KOPT-K1 (cell line): Measurements from ENCODE around the gene GALNT18.

Experiments used
- H3K27ac ChIP-seq: fragments of 200-600 bp; sonication (generic); 2 replicates; pipeline ENCODE4 v1.5.1; 2016; ENCODE audit warnings: antibody characterized with exemption, mild to moderate bottlenecking, low read depth, low read length; ENCODE audit not compliant: poor library complexity, severe bottlenecking
- H3K36me3 ChIP-seq: fragments of 200-600 bp; sonication (generic); 2 replicates; pipeline ENCODE4 v1.5.1; 2017; ENCODE audit warnings: antibody characterized with exemption, mild to moderate bottlenecking, low read length, moderate library complexity; ENCODE audit not compliant: insufficient read depth
- H3K9me3 ChIP-seq: fragments of 200-600 bp; sonication (generic); 2 replicates; pipeline ENCODE4 v1.5.1; 2017; ENCODE audit warnings: antibody characterized with exemption, low read length, mild to moderate bottlenecking; ENCODE audit not compliant: insufficient read depth, poor library complexity, severe bottlenecking

The GALNT18 gene

GRCh38 chr11:11250470-11250869, 371.3 kb downstream of the GALNT18 start:
- H3K9me3 ChIP-seq = no peaks in the 10 kb centered on the region
- no peaks in the 10 kb centered on the region for H3K36me3 ChIP-seq
- no peak overlapping the region for H3K27ac ChIP-seq

GRCh38 chr11:11247576-11247975, 374.2 kb downstream of the GALNT18 start:
- Histone ChIP-seq H3K9me3 (no peaks in the 10 kb centered on the region), H3K36me3 (no peaks in the 10 kb centered on the region), H3K27ac (no peak overlapping the region)

- Histone ChIP-seq H3K9me3 (no peaks in the 10 kb centered on the region), H3K36me3 (no peaks in the 10 kb centered on the region), H3K27ac (no peak overlapping the region)
These were observed 374.7 kb downstream of the GALNT18 start for GRCh38 chr11:11247086-11247485.

DNA sequence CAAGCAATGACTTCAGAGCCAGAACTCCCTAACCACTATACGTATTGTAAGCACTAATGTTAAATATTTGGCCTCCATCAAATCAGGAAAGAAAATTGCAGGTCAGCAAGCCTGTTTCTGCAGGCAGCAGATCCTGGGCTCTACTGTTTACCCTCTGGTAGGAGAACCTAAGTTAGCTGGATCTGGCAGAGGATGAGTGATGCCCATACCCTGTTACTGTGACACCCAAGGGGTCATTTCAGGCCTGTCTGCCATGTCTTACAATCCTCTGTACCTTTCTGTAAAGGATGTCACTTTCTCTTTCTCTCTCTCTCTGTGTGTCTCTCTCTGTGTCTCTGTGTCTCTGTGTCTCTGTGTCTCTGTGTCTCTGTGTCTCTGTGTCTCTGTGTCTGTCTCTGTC, 375.6 kb downstream of the GALNT18 start:
- H3K9me3 ChIP-seq = no peaks in the 10 kb centered on the region
- H3K36me3 ChIP-seq = no peaks in the 10 kb centered on the region
- H3K27ac ChIP-seq = no peak overlapping the region

GRCh38 chr11:11245453-11245852, 376.4 kb downstream of the GALNT18 start:
- H3K27ac ChIP-seq = no peak overlapping the region
- H3K9me3 ChIP-seq = no peaks in the 10 kb centered on the region
- H3K36me3 ChIP-seq = no peaks in the 10 kb centered on the region

DNA sequence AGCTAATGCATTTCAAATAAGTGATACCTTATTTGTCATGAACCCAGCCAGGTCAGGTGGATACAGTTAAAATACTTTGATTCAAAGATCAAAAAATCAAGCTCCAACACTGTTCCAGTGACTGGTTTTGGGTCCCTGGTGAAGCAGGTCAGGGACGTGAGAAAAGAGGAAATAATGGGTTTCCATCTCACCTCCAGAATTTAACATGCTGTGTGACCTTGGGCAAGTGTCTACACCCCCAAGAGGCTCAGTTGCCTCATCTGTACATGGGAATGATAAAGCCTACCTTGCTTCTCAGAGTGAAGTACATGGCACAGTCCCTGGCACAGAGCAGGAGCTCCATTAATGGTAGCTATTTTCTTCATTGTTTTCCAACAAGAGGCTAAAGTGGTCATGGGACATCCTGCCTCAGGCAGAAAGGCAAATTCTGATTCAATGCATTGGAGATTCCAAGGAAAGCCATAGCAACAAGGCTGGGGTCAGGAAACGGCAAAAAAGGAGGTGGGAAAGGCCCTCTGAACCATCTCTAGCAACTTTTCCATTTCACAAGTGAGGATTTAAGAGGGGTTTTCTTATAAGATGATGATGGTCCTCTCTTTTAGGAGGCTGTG, 377.2 kb downstream of the GALNT18 start:
- Histone ChIP-seq H3K9me3 (no peaks in the 10 kb centered on the region), H3K27ac (no peak overlapping the region), H3K36me3 (no peaks in the 10 kb centered on the region)

GRCh38 chr11:11243590-11244469, 378.0 kb downstream of the GALNT18 start:
- no peaks in the 10 kb centered on the region for H3K36me3 ChIP-seq
- no peaks in the 10 kb centered on the region for H3K9me3 ChIP-seq
- H3K27ac ChIP-seq = no peak overlapping the region

GRCh38 chr11:11243209-11243589, 378.6 kb downstream of the GALNT18 start:
- Histone ChIP-seq H3K27ac (no peak overlapping the region), H3K9me3 (no peaks in the 10 kb centered on the region), H3K36me3 (no peaks in the 10 kb centered on the region)

DNA sequence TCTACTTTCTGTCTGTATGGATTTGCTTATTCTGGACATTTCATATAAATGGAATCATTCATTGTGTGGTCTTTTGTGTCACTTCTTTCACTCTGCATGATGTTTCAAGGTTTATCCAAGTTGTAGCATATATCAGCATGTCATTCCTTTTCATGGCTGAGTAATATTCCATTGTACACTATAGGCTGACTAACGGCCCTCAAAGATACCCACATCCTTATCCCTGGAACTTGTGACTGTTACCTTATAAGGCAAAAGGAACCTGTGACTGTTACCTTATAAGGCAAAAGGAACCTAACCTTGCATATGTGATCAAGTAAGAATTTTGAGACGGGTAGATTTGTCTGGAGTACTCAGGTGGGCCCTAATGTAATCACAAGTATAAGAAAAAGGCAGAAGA, 380.5 kb downstream of the GALNT18 start:
- no peaks in the 10 kb centered on the region for H3K36me3 ChIP-seq
- H3K27ac ChIP-seq = no peak overlapping the region
- no peaks in the 10 kb centered on the region for H3K9me3 ChIP-seq

- no peak overlapping the region for H3K27ac ChIP-seq
- no peaks in the 10 kb centered on the region for H3K9me3 ChIP-seq
- H3K36me3 ChIP-seq = no peaks in the 10 kb centered on the region
These were observed 381.8 kb downstream of the GALNT18 start for GRCh38 chr11:11239959-11240358.

GRCh38 chr11:11237070-11237832, 384.6 kb downstream of the GALNT18 start:
- Histone ChIP-seq H3K27ac (no peak overlapping the region), H3K9me3 (no peaks in the 10 kb centered on the region), H3K36me3 (no peaks in the 10 kb centered on the region)

GRCh38 chr11:11236498-11237059, 385.2 kb downstream of the GALNT18 start:
- no peaks in the 10 kb centered on the region for H3K9me3 ChIP-seq
- no peak overlapping the region for H3K27ac ChIP-seq
- no peaks in the 10 kb centered on the region for H3K36me3 ChIP-seq

GRCh38 chr11:11231763-11232162, 390.0 kb downstream of the GALNT18 start:
- H3K36me3 ChIP-seq = no peaks in the 10 kb centered on the region
- no peaks in the 10 kb centered on the region for H3K9me3 ChIP-seq
- no peak overlapping the region for H3K27ac ChIP-seq

DNA sequence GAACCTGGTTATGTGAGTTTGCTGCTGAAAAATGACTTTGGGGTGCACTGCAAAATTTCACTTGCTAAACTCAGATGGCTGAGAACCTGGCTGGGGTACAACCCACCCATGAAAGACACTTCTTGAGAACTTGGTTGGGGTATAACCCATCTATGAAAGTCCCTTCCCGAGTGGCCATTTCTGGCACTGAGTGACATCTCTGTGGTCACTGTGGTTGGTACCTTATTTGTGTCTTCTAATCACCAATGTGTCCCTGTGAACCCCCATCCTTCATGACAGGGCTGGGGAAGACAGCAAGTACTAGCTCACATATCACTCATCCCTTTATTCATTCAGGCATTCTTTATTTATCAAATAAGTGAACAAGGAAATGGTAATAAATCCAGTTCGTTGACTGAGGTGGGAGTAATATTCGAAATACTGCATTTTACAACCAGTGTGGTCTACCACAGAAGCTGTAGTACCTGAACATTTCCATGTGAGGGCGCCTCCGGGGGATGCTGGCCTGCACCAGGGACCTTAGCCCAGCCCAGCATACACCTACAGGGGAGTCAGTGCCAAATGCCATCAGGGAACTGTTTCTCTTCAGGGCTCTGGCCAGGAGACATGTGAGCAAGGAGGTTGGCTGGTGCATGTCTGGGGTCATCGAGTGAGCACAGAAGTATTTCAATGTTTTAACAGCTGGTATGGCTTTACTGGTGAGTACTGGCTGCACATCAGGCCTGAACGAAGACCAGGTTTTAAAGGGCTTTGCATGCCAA, 390.8 kb downstream of the GALNT18 start:
- H3K9me3 ChIP-seq = no peaks in the 10 kb centered on the region
- H3K36me3 ChIP-seq = no peaks in the 10 kb centered on the region
- no peak overlapping the region for H3K27ac ChIP-seq
